Left hindlimb (tissue), 1 donor: ENCODE results near the gene KCNT1.

Experiments
- DNase-seq: peaks from one replicate; pipeline ENCODE4 v3.0.0-alpha.2; 2018

KCNT1 gene

DNA sequence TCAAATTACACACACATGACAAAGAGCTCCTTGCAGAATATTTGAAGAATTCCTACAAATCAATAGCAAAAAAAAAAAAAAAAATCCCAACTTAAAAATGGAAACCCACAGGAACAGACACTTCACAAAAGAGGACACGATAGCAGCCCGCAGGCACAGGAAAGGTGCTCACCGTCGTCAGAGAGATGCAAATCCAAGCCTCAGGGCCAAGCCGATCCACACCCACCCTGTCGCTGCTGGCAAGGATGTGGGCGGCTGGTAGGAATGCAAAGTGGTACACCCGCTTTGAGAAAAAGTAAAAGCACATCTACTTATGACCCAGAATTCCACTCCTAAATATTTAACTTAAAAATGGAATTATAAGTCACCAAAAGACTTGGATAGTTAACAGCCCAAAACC is 28.0 kb upstream of the KCNT1 start:
- DNase-seq = no peak

DNA sequence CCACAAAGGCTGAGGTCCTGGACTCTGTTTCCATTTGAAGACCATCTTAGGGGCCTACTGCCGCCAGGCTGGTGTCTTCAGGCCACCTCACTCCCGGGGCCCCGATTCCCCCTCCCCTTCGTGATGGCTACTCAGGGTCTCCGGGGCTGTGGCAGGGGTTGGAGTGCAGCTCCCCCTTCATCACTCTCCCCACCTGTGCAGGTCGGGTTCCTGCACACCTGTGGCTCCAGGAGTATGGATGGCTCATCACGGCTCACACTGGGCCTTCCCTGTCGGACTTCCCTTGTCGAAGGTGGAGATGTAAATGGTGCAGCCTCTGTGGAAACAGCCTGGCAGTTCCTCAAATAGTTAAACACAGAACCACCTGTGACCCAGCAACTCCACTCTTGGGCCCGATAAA is 27.0 kb upstream of the KCNT1 start:
- DNase-seq = peak; percentile 4

DNA sequence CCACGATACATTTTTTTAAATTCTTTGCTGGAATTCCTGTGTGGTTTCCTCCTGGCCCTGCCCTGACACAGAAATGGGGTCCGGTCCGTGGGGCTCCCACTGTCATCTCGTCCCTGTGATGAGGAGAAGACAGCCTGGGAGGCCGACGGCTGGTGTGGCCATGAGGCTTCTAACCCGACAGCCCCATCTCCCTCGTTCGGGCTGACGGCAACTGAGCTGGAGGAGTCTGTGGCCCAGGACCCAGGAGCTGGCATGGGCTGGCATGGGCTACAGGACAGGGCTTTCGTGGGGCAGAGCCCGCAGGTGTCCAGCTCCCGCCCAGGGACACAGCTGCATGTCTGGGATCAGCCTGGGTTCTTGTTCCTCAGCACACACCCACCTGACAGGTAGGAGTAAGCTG is 25.1 kb upstream of the KCNT1 start:
- DNase-seq = peak; percentile 8

DNA sequence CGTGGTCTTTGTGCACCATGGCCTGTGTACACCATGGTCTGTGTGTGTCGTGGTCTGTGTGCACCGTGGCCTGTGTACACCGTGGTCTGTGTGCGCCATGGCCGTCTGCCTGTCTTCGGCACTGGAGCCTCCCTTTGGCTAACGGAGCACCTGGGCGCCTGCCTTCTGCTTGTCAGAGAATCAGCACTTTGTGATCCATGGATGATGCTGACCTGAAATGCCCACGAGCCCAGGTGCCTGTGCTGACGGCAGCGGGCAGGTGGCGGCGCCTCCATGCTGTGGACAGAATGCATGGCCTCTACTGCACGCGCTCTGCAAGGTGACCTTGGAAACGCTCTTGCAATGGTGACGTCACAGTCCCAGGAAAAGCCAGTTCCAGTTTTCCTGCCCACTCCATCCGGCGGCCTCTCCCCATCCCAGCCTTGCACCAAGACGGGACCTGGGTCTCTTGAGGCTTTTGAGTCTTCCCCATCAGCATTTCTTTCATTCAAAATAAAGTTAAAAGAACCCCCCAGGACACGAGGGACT is 24.3 kb upstream of the KCNT1 start:
- DNase-seq = no peak

DNA sequence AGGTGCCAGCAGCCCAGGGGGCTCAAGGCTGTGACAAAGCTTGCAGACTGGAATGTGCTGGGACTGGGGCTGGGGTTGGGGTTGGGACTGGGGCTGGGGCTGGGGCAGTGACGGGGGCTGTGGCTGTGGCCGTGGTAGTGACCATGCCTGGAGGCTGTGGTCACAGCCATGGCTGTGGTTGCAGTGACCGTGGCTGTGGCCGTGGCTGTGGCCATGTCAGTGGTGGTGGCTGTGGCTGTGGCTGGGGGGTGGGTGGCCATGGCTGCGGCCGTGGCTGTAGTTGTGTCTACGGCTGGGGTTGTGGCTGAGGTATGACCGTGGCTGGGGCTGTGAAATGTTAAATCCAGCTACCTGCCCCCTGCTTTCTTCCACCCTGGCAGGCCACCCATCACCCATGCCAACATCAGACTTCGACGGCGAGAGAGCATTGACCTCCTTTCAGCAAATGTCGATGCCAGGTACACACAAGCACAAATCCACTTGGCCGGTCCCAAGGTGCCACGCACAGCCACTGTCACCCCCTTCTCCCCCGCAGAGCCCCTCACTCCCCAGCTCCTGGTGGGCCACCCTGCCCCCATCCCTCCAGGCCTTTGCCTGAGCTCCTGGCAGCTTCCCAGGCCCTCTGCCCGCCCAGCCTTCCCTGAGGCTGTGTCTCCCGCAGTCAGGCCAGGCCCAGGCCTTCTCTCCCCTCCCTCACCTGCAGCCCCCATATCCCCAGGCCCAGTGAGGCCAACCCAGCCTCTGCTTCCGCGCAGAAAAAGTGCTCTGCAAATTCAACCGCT is 23.6 kb upstream of the KCNT1 start:
- no peak for DNase-seq

DNA sequence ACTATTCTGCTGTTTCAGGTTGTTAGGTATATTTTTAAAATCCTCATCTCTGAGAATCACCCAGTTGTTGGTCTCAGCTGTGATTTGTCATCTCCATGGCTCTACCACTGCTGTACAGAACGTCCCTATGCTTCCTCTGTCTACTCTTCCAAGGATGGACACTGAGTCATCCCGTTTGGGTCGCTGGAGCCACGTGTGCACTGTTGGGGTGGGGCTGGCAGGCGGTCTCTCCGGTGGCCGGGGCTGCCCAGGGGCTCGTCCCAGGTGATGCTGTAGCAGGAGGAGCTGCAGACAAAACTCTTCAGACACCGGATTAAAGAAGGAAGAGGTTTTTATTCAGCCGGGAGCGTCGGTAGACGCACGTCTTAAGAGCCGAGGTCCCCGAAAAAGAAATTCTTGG is 21.9 kb upstream of the KCNT1 start:
- no peak for DNase-seq

DNA sequence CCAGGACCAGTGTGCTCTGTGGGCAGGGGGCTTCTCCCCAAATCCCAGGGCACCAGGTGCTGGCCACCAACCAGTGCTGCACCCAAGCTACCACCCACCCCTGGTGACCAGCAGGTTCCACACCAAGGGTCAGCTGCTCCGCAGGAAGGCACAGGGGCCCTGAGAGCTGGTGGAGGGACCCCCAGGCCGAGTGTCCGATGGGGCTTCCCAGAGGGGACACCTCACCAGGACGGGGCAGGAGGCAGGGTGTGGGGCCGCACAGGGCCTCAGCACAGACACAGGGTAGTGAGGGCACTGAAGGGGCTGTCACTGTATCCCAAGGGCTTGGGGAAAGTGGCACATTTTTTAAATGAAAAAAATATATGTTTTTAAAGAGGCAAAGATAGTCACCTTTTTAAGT is 20.8 kb upstream of the KCNT1 start:
- no peak for DNase-seq

DNA sequence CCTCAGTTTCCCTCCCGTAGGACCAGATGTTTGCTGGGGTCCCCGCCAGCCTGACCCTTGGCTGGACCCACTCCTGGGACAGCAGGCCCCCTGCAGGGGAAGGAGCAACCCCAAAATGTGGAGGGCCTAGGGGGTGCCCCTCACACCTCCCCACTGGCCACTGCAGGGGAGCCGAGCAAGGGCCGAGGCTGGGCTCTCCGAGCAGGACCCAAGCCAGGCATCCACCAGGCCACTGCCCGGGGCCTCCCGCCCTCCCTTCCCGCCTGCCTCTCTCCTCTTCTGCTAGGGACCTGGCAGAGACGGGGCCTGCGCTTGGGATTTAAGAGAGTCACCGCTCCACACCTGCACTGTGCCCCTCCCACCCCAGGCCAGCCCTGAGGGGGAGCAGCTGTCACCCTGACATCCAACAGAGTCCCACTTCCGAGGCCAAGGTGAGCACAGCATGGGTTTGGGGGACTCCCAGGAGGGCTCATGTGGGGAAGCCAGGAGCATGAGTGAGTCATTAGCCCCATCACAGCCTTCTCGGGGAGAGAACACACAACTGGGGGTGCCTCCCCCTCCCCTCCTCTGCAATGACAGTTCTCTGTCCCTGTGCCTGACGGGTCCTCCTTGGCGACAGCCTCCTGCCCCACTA is 18.5 kb upstream of the KCNT1 start:
- DNase-seq = no peak

DNA sequence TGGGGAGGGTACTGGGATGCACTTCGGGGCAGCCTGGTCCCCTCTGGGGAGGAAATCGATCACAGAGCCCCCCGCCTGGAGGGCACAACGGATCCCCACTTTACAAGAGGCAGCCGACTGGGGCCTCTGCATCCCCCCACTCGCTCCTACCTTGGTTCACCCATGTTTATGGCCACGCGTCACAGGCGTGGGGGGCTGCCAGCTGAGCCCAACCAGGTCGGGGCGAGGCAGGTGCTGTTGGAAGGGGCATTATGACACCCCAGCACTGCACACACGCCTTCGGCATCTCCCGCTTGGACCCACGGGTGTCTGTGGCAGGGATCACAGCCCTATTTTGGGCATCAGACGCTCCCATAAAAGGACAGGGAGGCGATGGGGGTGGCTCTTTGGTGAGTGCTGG is 17.3 kb upstream of the KCNT1 start:
- no peak for DNase-seq

DNA sequence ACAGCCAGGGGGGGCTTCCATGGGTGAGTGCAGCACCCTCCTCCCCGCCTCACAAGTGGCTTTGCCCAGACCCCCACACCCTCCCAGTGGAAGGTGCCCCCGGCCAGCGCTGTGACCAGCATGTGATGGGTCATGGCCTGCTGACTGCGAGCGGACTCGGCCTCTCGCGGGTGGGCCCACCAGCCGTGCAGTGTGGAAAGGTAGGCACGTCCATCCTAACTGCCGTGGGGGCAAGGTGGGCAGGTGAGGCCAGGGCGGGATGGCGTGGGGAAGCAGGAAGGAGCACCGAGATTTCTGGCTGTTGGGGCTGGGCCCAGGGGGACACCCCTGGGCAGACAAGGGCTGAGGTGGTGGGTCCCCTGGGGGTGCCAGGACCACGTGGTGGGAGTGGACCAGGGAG is 14.8 kb upstream of the KCNT1 start:
- no peak for DNase-seq

DNA sequence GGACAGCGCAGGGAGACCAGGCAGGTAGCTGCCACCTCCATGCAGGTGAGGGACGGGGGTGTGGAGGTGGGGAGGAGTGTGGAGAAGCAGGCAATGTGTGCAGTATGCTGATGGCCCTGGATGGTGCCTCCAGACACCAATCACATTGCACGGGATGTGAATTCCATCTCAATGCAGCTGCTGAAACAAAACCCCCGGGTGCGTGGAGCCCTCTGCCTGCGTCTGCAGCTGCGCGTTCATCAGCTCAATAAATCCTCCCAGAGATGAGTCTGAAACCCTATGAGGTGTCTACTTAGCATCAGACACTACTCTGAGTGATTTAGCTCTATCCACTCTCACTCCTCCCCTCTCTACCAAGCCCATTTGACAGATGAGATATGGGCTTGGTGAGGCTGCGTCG is 13.0 kb upstream of the KCNT1 start:
- no peak for DNase-seq

DNA sequence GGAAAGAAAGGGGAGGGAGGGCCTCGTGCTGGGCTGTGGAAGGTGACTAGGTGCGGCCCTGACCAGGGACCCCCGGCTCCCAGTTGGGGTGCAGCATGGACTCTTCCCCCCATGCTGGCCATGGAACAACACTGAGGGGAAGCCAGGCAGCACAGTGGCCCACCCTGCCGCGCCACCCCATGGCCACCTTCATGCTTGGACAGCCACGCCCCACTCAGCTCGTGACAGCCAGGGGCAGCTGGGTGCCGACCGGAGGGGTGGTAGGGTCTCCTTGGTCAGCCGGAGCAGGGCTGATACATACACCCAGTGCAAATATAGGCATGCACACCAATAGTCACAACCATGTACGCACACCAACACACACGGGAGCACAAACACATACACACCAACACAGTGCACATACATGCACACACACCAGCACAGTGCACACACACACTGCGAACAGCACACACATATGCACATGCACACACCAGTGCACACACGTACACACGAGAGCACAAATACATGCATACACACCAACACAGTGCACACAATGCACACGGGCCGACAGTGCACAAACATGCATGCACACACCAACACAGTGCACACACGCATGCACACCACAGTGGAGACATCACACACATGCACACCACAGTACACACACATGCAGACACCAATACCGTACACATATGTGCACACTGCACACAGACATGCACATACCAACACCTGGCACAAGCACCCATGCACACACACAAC is 11.0 kb upstream of the KCNT1 start:
- no peak for DNase-seq

DNA sequence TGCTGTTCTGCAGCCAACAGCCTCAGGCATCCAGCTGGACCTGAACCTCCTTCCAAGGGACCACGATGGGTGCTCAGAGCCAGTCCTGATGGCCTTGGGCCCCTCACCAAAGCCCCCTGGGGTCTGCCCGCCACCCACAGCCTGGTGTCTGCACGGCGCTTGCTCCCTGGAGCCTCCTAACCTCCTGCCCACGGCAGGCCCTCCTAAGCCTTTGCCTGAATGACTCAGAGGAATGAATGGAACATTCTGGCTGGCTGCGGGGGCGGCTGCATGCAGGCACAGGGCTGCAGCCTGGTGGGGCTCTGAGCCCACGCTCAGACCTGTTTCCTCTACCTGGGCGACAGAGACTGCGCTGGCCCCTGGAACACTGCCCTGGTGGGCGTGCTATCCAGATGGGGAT is 9.6 kb upstream of the KCNT1 start:
- DNase-seq = no peak

DNA sequence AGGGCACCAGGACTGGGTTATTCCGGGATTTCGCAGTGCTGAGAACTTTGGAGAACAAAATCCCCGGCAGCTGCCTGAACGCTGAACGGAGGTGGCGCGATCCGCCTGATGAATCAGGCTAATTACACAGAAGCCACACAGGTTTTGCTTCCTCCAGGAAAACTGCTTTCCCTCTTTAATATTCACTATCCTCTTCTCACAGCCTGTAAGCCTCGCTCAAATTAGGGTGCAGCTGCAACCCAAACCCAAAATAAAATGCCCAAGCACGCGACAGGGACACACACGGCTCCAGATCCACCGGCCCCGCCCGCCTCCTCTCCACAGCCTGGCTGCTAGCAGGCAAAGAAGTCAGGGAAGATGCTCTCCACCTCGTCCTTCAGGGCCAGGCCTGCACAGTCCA is 8.7 kb upstream of the KCNT1 start:
- DNase-seq = no peak

DNA sequence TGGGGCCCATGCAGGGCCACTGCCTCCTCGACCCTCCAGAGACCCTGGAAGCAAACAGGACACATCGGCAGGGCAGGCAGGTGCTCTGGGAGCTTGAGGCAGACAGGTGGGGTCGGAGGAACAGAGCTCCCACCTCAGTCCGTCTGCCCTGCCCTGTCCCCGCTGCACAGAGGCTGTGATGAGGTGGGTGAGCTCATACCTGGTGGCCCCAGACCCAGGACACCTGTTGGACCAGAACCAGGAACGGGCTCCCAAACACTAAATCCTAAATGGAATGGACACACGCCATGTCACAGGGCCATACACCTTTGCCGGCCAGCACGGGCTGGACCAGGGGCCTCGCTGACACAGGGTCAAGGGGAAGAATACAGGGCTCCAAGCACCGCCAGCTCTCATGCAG is 8.2 kb upstream of the KCNT1 start:
- DNase-seq = no peak

DNA sequence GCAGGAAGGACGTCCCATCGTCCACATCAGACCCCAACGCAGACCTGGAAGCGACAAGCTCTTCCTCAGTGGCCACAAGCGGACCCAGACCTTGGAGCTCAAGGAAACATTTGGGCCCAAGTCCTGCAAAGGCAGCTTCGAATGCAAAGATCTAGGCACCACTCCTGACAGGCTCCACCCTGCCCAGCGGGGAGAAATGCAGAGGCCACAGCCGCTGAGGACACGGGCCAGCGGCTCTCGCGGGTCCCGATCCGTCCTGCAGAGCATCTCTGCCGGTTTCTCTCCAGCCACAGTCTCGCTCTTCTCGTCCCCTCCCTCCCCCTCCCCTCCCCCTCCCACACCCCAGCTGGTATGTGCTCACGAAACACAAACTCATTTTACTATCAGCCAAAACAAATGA is 7.6 kb upstream of the KCNT1 start:
- DNase-seq = no peak

DNA sequence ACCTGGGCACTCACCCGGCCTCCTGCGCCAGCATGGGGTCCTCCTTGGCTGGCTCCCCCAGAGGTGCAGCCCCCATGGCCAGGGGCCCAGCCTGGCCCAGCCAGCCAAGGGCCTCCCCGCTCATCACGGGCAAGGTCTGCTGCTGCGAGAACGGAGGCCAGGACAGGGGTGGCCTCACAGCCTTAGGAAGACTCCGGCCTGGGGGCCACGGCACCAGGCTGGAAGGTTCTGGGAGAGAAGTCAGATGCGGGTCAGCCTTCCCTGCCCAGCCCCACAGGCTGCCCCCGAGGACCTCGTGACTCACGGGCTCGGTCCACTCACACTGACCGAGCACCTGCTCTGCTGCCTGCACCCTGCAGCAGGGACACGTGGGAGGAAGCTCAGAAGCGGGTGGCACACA is 6.9 kb upstream of the KCNT1 start:
- no peak for DNase-seq

DNA sequence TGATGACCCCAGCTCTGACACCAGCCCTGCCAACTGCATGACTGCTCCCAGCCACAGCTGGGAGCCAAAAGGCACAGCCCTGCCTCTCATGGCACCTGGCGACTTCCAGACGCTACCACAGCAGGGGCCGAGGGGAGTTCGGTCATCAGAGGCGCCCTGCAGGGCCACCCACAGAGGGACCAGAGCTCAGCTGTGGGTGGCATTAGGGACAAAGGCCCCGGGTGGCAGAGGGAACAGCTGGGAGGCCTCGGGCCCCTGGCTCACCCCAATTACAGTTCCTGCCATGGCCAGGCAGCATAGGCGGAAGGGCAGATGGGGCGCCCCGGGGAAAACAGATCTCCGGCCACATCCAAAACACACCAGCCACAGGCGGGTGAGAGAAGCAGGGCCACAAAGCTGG is 6.3 kb upstream of the KCNT1 start:
- DNase-seq = no peak

DNA sequence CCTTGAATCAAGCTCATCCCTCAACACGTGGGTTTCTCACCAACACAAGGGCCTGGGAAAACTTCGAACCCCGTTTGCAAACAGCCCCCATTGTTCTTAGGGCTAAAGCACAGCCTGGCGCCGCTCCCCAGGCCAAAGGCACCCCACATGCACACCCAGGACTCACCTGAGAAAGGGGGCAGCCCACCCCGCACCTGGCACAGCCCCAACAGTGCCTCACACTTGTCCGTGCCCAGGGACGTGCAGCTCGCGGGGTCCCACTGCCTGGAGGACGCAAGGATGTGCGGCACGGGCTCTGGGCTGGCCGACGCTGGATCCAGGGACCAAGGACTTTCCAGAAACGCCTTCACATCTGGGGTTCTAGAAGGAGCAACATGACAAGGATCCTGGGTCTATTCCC is 5.5 kb upstream of the KCNT1 start:
- no peak for DNase-seq

DNA sequence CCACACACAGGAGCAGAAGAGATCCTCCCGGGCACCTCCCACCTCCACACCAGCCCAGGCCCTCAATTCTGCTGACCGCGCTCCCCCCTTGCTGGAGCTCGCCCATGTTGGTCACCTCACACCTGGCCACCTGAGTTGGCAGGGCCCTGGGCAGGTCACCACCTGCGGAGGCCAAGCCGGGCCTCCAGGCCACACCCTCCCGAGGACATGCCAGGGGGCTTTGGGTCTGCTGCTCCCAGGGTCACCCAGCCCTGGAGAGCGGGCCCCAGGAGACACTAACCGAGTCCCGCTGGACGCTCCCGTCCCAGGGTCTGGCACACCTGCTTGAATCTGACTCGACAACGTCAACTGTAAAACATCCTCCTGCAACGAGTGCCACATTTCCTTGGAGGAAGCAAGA is 4.8 kb upstream of the KCNT1 start:
- no peak for DNase-seq

DNA sequence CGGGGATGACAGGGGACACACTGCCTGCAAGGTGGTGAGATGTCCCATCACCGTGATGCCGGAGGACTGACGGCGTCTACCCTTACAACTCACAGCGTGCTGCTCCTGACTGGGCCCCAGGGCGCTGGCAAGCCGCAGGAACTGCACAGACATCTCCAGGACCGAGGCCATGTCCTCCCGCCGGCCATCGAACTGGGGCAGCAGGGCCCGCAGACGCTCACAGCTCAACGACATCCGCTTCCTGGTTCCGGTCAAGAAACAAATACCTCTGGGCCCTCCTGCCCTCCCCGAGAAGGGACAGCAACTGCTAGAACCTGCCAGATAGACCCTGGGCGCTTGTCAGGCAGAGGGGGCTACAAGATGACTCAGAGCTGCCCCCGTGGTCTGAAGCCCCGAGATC is 3.7 kb upstream of the KCNT1 start:
- DNase-seq = no peak

DNA sequence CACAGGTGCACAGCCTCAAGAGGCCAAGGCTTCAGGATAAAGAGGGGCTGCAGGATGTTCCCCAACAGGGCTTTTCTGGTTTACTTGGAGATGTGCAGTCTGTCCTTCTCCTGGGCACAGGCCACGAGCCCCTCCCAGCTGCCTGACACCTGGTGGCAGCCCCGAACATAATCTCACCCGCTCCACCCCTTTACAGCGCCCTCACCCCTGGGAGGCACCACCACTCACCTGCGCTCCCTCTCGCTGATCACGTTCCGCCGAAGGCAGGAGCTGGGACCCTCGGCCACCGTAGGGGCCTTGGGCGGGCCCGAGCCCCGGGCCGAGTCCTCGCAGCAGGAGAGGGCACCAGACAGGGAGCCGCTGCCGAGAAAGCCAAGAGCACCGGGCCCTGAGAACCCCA is 3.2 kb upstream of the KCNT1 start:
- DNase-seq = no peak

DNA sequence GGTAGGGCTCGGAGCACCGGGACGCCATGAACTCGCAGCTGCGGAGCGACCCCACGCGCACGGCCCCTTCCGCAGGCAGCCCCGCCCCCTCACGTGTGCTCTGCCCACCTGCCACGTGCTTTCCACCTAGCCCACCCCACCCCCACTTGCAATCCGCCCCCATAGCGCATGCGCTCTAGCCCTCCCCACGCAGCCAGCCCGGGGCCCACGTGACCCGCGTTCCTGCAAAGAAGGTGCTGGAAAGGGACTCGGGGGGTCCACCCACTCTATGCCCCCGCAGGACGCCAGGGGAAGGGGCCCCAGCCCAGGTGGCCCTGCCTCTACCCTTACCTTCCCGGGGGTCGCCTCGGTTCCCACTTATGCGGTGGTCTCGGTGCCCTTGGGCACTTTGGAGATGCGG is 2.5 kb upstream of the KCNT1 start, which contains the start of gene SOHLH1:
TSS of gene SOHLH1 (minus strand) at position 42 of the 400 bp plus-strand sequence. CDS start at position 28, 14 bp downstream.
- no peak for DNase-seq

DNA sequence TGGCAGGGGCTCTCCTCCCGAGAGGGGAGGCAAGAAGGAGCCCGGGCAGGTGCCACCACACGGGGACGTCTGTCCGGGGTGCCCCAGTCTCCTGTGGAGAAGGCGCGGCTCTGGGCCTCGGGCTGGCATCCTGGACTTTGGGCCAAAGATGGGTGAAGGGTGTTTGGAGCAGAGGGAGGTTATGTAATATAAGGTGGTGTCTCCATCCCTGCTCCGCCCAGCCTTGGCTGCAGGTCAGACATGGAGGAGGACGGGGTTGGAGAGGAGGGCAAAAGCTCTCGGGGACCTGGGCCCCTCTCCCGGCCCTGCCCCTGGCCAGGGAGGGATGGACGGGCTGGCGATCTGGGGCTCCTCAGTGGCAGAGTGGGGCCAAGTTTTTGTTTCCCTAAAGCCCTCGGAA is 1.5 kb upstream of the KCNT1 start:
- no peak for DNase-seq
